Activated CD4-positive, alpha-beta memory T cell treated with anti-CD3 and anti-CD28 coated beads, Interleukin-2, amount 10 ng/mL, durations not matched to agents 7 days and 5 days (primary cell): Measurements from ENCODE around the gene ZMAT5. TPM values are rescaled to one million over a fixed set of nuclear protein-coding genes. Genes with fewer than 3 reads are reported as not detected.

Source experiments
- CTCF ChIA-PET: fragments of 350-600 bp; sonication (Branson Sonifier 250); formaldehyde crosslinking; loops from one replicate; lab custom pipeline; 2021; ENCODE audit warnings: antibody characterized with exemption, inconsistent platforms; lab: Charles Lee
- POLR2A ChIA-PET: fragments of 350-600 bp; sonication (Branson Sonifier 250); formaldehyde crosslinking; loops from one replicate; lab custom pipeline; 2021; ENCODE audit warnings: antibody characterized with exemption; lab: Charles Lee
- DNase-seq: peaks from one replicate; pipeline ENCODE4 v3.0.0-alpha.2; 2020
- H3K27ac Mint-ChIP-seq: one replicate; pipeline ENCODE4 v1.8.0; 2021; ENCODE audit warnings: mild to moderate bottlenecking, mixed read lengths
- H3K27me3 Mint-ChIP-seq: one replicate; pipeline ENCODE4 v1.8.0; 2021; ENCODE audit warnings: mixed read lengths
- H3K36me3 Mint-ChIP-seq: one replicate; pipeline ENCODE4 v1.8.0; 2021; ENCODE audit warnings: low read depth, mixed read lengths
- H3K4me1 Mint-ChIP-seq: one replicate; pipeline ENCODE4 v1.8.0; 2021; ENCODE audit warnings: mixed read lengths
- H3K4me3 Mint-ChIP-seq: one replicate; pipeline ENCODE4 v1.8.0; 2021; ENCODE audit warnings: mild to moderate bottlenecking, mixed read lengths
- H3K9me3 Mint-ChIP-seq: one replicate; pipeline ENCODE4 v1.8.0; 2021; ENCODE audit warnings: mixed read lengths
- total RNA-seq, 2 experiments: library from RNA; stranded (reverse); gene quantifications; one replicate each; pipeline ENCODE4 v1.2.3, GENCODE V29; 2021

Gene ZMAT5
- total RNA-seq, 2 experiments from 2014 or later = 23.1 to 26.4 TPM

GRCh38 chr22:29799217-29799680 lies 32.4 kb upstream of the ZMAT5 start:
- Mint-ChIP-seq H3K27me3 (no peaks in the 10 kb centered on the region), H3K27ac (no peak overlapping the region), H3K4me1 (peaks cover 30% of the 10 kb centered on the region), H3K9me3 (no peaks in the 10 kb centered on the region), H3K4me3 (no peak overlapping the region), H3K36me3 (peaks cover 39% of the 10 kb centered on the region)
- DNase-seq = no peak
- POLR2A ChIA-PET = no interaction called here
- CTCF ChIA-PET = no interaction called here

DNA sequence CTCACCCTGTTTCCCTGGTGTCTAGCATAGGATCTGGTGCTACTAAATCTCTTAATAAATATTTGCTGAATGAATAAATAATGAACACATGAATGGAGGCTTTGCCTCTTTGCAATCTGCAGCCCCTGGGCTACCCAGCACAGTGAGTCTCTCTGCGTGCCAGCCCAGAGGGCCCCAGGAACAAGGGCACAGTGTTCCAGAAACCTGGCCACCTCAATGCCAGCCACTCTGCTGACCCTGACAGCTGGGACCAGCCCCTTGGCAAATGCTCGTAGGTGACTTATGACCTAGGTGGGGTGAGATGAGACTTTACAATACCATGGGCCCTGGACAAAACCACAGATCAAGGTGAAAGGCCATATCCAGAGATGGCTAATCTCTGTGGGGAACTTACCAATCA lies 32.0 kb upstream of the ZMAT5 start:
- ChIA-PET POLR2A (no interaction called here), CTCF (no interaction called here)
- Mint-ChIP-seq H3K27me3 (no peaks in the 10 kb centered on the region), H3K4me3 (no peak overlapping the region), H3K9me3 (no peaks in the 10 kb centered on the region), H3K27ac (peak overlapping the region; percentile 69), H3K36me3 (peaks cover 38% of the 10 kb centered on the region), H3K4me1 (peaks cover 30% of the 10 kb centered on the region)
- DNase-seq = no peak

- CTCF ChIA-PET = no interaction called here
- Mint-ChIP-seq H3K36me3 (peaks cover 37% of the 10 kb centered on the region), H3K9me3 (no peaks in the 10 kb centered on the region), H3K27ac (peak overlapping the region; percentile 69), H3K4me3 (no peak overlapping the region), H3K27me3 (no peaks in the 10 kb centered on the region), H3K4me1 (peaks cover 30% of the 10 kb centered on the region)
- POLR2A ChIA-PET = interaction anchor here (1.1 kb wide), 1 partner anchor 32 kb away, joined by 3 read pairs; the partner anchor contains the start of gene ZMAT5
- DNase-seq = no peak
Observed at GRCh38 chr22:29798318-29798717, 31.5 kb upstream of the ZMAT5 start.

- Mint-ChIP-seq H3K27me3 (no peaks in the 10 kb centered on the region), H3K36me3 (peaks cover 46% of the 10 kb centered on the region), H3K9me3 (no peaks in the 10 kb centered on the region), H3K4me3 (no peak overlapping the region), H3K4me1 (peaks cover 30% of the 10 kb centered on the region), H3K27ac (peak overlapping the region; percentile 69)
- ChIA-PET POLR2A (interaction anchor here (1.1 kb wide), 1 partner anchor 31 kb away, joined by 3 read pairs; the partner anchor contains the start of gene ZMAT5), CTCF (no interaction called here)
- peak; percentile 51 for DNase-seq
Observed at GRCh38 chr22:29797351-29797750, 30.5 kb upstream of the ZMAT5 start.

DNA sequence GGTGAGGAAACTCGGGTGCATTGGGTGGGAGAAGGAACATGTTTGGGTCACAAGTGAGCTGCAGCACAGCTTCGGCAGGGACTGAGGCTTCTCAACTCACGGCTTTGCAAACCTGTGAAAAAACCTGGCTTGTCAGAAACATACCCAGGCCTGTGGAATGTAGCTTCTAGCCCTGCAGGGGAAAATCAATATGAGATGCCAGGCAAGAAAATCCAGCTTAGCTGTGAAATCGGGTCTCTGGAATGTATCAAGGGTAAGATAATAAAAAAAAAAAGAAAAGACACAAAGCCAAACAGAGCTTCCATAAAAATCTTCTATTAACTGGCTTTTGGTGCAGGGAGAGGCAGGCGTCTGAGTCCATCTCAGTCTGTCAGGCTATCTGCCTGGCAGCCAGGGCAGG lies 28.9 kb upstream of the ZMAT5 start:
- no peak overlapping the region for H3K4me3 Mint-ChIP-seq
- H3K27ac Mint-ChIP-seq = no peak overlapping the region
- ChIA-PET CTCF (interaction anchor here (1.6 kb wide), 1 partner anchor 210 kb away, joined by 5 read pairs; no protein-coding TSS in a partner anchor), POLR2A (interaction anchor here (0.7 to 1.1 kb wide), 4 partner anchors 26 to 86 kb away, joined by 3 to 4 read pairs (median 3); partner anchors contain the start of genes ASCC2, UQCR10 and ZMAT5)
- peaks cover 30% of the 10 kb centered on the region for H3K4me1 Mint-ChIP-seq
- H3K27me3 Mint-ChIP-seq = no peaks in the 10 kb centered on the region
- DNase-seq = no peak
- peaks cover 46% of the 10 kb centered on the region for H3K36me3 Mint-ChIP-seq
- no peaks in the 10 kb centered on the region for H3K9me3 Mint-ChIP-seq

GRCh38 chr22:29793396-29793795 lies 26.6 kb upstream of the ZMAT5 start:
- Mint-ChIP-seq H3K27me3 (no peaks in the 10 kb centered on the region), H3K9me3 (no peaks in the 10 kb centered on the region), H3K27ac (no peak overlapping the region), H3K4me3 (no peak overlapping the region), H3K36me3 (peaks cover 53% of the 10 kb centered on the region), H3K4me1 (peaks cover 18% of the 10 kb centered on the region)
- DNase-seq = no peak
- ChIA-PET POLR2A (no interaction called here), CTCF (no interaction called here)

DNA sequence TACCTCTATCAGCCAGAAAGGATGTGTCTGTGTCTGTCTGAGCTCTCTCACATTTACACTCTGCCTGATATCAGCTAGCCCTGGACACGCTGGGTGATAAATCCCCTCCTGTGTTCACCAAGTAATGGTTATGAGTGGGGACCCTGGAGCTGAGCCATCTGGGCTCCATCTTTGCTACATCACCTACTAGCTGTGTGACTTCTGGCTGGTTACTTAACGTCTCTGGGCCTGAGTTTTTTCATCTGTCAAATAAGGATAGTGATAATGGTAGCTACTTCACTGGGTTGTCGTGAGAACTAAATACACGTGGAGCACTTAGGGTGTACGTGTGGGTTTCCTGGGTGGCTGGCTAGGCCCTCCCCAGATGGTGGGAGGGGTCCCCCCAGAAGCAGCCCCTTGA lies 23.3 kb upstream of the ZMAT5 start:
- Mint-ChIP-seq H3K4me3 (no peak overlapping the region), H3K36me3 (peaks cover 51% of the 10 kb centered on the region), H3K4me1 (no peaks in the 10 kb centered on the region), H3K9me3 (no peaks in the 10 kb centered on the region), H3K27me3 (no peaks in the 10 kb centered on the region), H3K27ac (no peak overlapping the region)
- DNase-seq = no peak
- POLR2A ChIA-PET = interaction anchor here (1.4 kb wide), 1 partner anchor 17 kb away, joined by 3 read pairs; no protein-coding TSS in a partner anchor
- CTCF ChIA-PET = no interaction called here

DNA sequence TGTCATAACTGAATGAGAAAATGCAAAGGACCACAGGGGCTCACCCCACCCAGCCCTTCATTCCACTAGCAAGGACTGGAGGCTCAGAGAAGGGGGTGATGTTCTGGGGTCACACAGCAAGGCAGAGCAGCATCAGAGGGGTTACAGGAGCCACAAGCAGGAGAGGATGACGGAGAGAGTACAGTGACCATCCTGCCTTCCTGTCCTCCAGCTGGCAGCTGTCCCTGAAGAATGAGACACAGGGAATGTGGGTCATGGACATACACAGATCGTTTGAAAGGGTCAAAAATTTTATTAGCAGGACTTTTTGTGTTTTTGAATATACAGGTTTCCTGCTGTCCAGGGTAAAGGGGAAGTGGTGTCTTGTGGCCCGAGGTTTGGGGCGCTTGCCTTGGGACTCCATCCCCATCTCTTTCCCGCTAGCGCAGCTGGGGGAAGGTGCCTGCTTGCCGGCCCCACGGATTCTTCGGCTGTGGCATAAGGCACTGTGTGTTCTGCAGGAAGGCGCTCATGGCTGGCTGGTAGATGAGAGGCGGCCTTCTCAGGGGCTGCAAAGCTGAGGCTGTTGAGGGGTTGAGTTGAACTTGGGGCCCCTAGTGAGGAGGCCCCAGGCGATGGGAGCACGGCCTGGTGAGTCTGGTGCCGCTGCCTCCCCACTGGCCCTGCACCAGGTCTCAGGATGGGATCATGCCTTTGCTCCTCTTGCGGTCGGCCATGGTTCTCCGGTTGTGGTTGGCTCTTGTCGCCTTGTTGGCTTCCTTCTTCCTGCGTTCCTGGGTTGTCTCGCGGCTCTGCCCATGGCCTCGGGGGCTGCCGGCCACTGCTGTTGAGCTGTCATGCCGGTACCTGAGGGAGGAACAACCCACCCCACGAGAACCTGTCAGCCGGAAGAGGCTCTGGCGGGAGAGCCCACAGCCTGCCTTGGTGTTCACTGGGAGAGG lies 21.8 kb upstream of the ZMAT5 start:
- peaks cover 51% of the 10 kb centered on the region for H3K36me3 Mint-ChIP-seq
- ChIA-PET CTCF (no interaction called here), POLR2A (no interaction called here)
- no peak overlapping the region for H3K4me3 Mint-ChIP-seq
- H3K27me3 Mint-ChIP-seq = no peaks in the 10 kb centered on the region
- H3K9me3 Mint-ChIP-seq = no peaks in the 10 kb centered on the region
- DNase-seq = no peak
- H3K4me1 Mint-ChIP-seq = no peaks in the 10 kb centered on the region
- peak overlapping the region; percentile 6 for H3K27ac Mint-ChIP-seq

- CTCF ChIA-PET = no interaction called here
- Mint-ChIP-seq H3K9me3 (no peaks in the 10 kb centered on the region), H3K4me1 (no peaks in the 10 kb centered on the region), H3K27ac (no peak overlapping the region), H3K36me3 (peaks cover 41% of the 10 kb centered on the region), H3K27me3 (no peaks in the 10 kb centered on the region), H3K4me3 (no peak overlapping the region)
- no peak for DNase-seq
- POLR2A ChIA-PET = no interaction called here
Observed at GRCh38 chr22:29787371-29787980, 20.7 kb upstream of the ZMAT5 start.

- POLR2A ChIA-PET = no interaction called here
- no peak for DNase-seq
- Mint-ChIP-seq H3K4me1 (no peaks in the 10 kb centered on the region), H3K27me3 (no peaks in the 10 kb centered on the region), H3K36me3 (peaks cover 33% of the 10 kb centered on the region), H3K9me3 (no peaks in the 10 kb centered on the region), H3K4me3 (no peak overlapping the region), H3K27ac (no peak overlapping the region)
- CTCF ChIA-PET = no interaction called here
Observed at GRCh38 chr22:29786031-29786430, 19.2 kb upstream of the ZMAT5 start.

GRCh38 chr22:29784451-29785361 lies 17.9 kb upstream of the ZMAT5 start:
- H3K4me3 Mint-ChIP-seq = no peak overlapping the region
- peaks cover 21% of the 10 kb centered on the region for H3K36me3 Mint-ChIP-seq
- no peak for DNase-seq
- H3K9me3 Mint-ChIP-seq = no peaks in the 10 kb centered on the region
- no peak overlapping the region for H3K27ac Mint-ChIP-seq
- ChIA-PET CTCF (interaction anchor here (0.6 kb wide), 1 partner anchor 229 kb away, joined by 3 read pairs; no protein-coding TSS in a partner anchor), POLR2A (no interaction called here)
- H3K4me1 Mint-ChIP-seq = no peaks in the 10 kb centered on the region
- no peaks in the 10 kb centered on the region for H3K27me3 Mint-ChIP-seq

DNA sequence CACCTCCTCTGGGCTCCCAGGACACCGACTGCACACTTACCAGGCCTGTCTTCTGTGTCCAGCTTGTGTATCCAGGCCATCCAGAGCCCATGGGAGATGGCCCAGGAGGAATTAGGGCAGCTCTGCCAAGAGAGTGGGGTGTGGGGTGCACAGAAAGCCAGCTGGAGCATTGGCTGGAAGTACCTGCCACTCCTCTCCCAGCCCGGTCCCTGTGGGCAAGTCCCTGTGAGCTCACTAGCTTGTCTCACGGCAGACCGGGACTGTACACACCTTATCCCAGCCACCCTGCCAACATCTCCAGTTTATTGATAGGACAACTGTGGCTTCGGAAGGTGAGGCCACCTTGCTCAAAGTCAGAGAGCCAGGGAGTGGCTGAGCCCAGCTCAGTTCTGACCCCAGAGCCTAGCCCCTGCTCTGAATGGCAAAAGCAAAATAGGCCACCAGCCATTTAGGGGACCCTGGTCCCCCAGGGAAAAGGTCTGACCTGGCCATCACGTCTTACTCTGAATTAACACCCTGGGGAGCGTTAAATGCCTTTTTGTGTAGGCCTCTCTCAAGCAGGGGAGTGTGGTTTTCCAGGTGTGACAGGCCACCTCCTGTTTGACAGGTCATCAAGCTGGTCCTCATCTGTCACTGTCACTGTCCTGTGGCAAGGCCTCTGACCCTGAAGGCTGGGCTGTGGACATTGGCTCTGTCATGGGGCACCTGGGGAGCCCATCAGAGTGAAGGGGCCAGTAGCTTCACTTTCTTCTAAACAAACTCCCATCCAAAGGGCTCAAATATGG lies 15.4 kb upstream of the ZMAT5 start:
- no peaks in the 10 kb centered on the region for H3K27me3 Mint-ChIP-seq
- DNase-seq = no peak
- H3K36me3 Mint-ChIP-seq = peaks cover under 1% of the 10 kb centered on the region
- no peak overlapping the region for H3K27ac Mint-ChIP-seq
- no peaks in the 10 kb centered on the region for H3K4me1 Mint-ChIP-seq
- ChIA-PET POLR2A (no interaction called here), CTCF (no interaction called here)
- H3K4me3 Mint-ChIP-seq = no peak overlapping the region
- no peaks in the 10 kb centered on the region for H3K9me3 Mint-ChIP-seq
